Bronchial smooth muscle cell (primary cell): ENCODE measurements around the gene DCTN2. TPM values are rescaled to one million over a fixed set of nuclear protein-coding genes. Genes with fewer than 3 reads are reported as not detected.

ENCODE experiments used
- total RNA-seq: library from RNA; depleted of rRNA; stranded (reverse); fragments of >200 nt; gene quantifications from 2 replicates; pipeline ENCODE4 v1.2.1, GENCODE V29; 2014

Gene DCTN2
- 79.6 and 85.2 TPM in 2 replicates for total RNA-seq

DNA sequence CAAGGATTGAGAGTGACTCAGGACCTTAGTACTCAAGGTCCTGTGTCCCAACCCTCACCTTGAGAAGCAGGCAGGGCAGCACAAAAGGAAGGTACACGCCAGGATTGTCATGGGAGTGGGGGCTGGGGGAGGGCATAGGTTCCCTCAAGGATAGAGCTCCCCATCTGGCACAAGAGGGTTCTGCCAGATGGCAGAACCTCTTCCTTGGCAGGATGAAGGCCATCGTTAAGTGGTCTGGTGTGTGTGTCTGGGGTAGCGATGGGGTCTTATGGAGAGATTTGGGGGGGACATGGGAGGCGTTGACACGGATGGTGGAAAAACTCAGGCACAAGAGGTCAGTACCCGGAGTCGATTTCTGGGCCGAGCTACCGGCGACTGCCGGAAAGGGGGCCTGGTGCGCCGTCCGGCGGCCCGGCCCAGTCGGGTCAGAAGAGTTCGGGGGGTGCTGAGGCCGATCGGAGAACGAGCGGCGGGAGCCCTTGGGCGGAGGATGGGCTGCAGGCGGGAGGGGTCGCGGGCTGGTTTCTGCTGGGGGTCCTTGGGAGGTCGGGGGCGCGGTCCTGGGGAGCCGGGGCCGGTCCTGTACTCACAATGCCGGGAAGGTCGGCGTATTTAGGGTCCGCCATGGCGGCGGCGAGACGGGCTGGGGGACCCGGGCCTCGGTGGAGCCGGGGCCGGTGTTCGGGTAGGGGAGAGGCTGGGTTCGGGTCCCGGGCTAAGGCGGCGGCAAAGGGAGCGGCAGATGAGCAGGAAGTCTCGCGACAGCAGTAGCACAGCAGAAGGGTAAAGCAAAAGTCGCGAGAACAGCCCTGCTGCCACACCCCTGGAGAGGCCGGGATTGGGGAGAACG lies at the start of gene DCTN2:
Gene DCTN2, minus strand, starts transcription at position 755 of the 850 bp plus-strand sequence. Its CDS starts 129 bp downstream, at position 626.

DNA sequence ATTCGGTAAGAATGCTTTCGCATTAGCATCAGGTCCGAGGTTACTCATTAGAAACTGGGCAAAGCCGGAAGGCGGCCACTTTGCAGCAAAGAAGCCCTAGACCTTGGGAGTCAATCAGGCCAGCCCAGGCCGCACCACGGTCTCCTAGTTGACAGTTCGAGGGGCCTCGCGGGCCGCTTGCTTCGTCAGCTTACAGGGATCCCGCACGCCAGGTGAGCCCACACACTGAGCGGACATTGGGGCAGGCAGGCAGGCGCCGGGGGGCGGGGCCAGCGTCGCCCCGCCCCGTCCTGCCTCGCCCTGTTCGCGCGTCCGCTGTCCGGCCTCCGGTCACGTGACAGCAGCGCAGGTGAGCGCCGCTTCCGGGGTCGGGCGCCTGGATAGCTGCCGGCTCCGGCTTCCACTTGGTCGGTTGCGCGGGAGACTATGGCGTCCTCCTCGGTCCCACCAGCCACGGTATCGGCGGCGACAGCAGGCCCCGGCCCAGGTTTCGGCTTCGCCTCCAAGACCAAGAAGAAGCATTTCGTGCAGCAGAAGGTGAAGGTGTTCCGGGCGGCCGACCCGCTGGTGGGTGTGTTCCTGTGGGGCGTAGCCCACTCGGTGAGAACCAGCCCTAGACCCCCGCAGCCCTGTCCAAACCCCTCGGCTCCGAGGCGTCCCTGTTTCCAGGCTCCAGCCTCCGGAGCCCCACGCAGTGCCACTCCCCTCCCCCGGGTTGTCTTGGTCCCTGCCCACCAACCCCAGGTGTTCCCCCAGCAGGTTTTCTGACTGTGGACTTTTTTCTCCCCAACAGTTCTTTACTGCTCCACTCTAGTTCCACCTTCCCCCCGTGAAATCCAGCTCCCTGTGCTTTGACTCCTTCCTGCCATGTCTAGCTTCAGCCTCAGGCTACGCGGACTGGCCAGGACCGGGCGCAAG lies 44.1 kb upstream of the DCTN2 start, which contains the start of gene PIP4K2C:
Gene PIP4K2C, plus strand, starts transcription at position 329 of the 918 bp plus-strand sequence. Its CDS starts 98 bp downstream, at position 427.

DNA sequence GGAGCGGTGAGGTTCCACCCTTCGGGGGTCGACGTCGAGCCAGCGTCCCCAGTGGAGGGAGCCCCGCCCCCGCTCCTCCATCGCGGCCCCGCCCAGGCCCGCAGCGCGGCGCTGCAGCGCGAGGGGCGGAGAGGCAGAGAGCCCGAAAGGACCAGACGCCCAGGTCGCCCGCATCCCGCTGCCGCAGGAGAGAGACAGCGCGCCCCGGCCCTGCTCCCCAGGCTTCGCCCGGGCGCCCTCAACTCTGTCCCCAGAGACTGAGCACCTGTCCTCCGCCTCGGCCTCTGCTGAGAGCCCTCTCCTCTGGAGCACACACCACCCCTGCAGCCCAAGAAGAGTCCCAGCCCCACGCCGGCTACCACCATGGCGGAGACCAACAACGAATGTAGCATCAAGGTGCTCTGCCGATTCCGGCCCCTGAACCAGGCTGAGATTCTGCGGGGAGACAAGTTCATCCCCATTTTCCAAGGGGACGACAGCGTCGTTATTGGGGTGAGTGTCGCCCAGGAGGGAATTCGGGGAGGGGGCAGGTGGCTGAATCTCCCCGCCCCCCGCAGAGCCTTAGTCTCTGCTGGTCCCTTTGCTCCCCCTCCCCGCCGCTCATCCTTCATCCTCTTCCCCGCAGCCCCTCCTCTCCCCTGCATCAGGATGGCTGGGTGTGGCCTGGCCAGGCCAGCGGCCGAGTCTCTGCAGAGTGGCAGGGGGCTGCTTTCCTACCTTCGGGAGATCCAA lies 3.1 kb upstream of the DCTN2 start, which contains the start of gene KIF5A:
Gene KIF5A, plus strand, starts transcription at position 136 of the 732 bp plus-strand sequence. Its CDS starts 228 bp downstream, at position 364.

DNA sequence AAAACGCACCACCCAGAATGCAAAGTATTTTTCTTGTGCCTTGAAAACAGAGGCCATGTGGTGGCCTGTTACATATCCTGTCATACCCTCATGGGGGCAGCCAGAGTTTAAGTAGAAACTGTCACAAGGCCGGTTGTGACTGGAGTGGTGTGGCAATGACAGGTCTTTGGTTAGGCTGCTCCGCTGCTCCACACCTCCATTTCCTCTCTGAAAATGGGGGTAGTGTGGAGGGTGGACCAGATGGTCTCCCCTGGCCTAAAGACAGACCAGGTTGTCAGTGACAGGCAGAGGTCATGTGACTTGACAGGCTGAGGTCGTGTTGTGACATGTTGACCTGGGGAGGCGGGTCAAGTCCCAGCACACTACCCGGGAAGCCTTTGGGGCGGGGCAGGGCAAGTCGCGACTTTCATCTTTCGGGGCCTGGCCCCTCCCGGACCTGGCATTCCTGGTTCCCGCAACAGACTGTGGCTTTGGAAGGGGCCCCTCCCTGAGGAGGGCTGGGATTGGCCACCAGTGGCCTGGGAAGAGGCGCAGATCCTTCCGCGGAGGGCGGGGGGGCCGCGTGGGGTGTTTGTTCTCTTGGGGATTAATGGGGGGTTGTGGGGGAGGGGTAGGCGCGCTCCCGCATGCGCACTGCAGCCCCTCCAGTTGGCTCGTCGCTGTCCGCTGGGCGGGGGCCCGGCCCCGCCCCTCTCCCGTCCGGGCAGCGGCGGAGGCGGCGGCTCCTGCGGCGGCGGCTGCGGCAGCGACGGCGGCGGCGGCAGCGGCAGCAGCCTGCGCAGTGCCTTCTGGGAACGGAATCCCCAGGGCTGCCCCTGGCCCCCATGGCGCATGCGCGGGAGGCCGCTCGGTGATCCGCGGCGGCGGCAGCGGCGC lies 24.7 kb downstream of the DCTN2 start, which contains the start of gene MBD6:
Gene MBD6, plus strand, starts transcription at position 814 of the 876 bp plus-strand sequence. CDS start 1,480 bp downstream, outside the sequence.

DNA sequence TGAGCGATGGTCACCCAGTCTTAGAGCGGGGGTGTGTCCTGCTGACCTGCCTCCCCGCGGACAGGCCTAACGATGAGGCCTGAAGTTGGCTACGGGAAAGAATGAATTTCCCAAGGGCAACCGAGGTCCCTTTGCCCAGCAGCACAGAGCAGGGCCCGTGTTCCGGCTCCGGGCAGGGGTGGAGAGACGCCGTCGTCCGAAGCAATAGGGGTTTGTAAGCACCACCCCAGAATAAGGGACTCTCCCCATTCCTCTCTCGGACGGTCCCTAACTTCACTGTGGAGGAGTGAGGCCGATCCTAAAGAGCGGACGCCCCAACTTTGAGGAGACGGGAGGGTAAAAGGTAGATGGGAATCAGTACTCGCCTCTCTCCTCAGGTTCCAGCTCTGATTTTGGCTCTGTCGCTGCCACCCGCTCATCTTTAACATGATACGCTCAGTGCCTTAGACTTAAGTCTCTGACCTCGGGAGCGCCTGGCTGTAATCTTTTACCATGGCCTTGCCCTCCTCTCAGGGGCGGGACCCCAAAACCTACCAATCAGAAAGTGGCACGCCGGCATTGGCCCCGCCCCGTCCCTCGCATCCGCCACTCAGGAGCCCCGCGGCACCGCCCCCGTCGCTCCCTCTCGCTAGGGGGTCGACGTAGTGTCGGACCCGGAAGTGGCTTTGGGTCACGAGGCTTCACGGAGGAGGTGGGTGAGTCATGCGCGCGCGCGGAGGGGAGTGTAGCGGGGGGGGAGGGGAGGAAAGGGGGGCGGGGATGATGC lies 26.8 kb downstream of the DCTN2 start, which contains the start of gene DDIT3:
Gene DDIT3, minus strand, starts transcription at position 462 of the 766 bp plus-strand sequence. CDS start 3,108 bp downstream, outside the sequence.

DNA sequence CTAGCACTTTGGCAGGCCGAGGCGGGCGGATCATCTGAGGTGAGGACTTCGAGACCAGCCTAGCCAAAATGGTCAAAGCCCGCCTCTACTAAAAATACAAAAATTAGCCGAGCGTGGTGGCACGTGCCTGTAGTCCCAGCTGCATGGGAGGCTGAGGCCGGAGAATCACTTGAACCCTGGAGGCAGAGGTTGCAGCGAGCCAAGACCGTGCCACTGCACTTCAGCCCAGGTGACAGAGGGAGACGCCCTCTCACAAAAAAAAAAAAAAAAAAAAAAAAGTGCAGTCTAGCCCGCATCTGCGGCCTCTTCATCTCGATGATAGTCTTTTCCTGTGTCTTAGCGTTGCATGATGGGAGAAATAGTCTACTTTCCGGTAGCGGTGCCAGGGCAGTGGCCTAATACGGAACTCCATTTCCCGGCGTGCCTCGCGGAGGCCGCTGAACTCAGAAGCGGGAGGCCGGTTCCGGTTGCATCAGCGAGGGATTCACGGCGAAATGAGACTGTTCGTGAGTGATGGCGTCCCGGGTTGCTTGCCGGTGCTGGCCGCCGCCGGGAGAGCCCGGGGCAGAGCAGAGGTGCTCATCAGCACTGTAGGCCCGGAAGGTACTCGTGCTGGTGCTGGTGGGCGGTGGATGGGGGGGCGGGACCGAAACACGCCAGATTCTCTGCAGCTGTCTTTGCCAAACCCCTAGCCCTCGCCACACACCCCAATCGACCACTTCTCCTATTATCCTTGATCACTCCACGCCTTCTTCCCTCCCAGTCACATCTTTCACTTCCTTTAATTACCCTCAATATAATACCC lies 59.2 kb downstream of the DCTN2 start, which contains the start of gene MARS1:
Gene MARS1, plus strand, starts transcription at position 472 of the 805 bp plus-strand sequence. Its CDS starts 23 bp downstream, at position 495.

Other genes starting within 250 kb of the DCTN2 start
- gene R3HDM2, start 116.1 kb downstream of the DCTN2 start, total RNA-seq = 9.3 and 9.4 TPM in 2 replicates
- gene INHBC, start 112.4 kb downstream of the DCTN2 start, total RNA-seq = not detected in 2 replicates
- gene INHBE, start 91.9 kb downstream of the DCTN2 start, total RNA-seq = 0.47 and 0.52 TPM in 2 replicates
- gene GLI1, start 87.4 kb downstream of the DCTN2 start, total RNA-seq = 0.47 and 0.86 TPM in 2 replicates
- 0.32 TPM in 1 of 2 replicates, not detected in the other for gene ARHGAP9, start 67.3 kb downstream of the DCTN2 start, total RNA-seq
- 91.1 and 149 TPM in 2 replicates for gene MARS1, start 59.1 kb downstream of the DCTN2 start, total RNA-seq
- gene DDIT3, start 26.7 kb downstream of the DCTN2 start, total RNA-seq = 59.8 and 79.6 TPM in 2 replicates
- gene MBD6, start 24.4 kb downstream of the DCTN2 start, total RNA-seq = 3.4 and 4.7 TPM in 2 replicates
- 0.47 and 0.60 TPM in 2 replicates for gene KIF5A, start 2.9 kb upstream of the DCTN2 start, total RNA-seq
- gene PIP4K2C, start 44.0 kb upstream of the DCTN2 start, total RNA-seq = 7.9 and 11.8 TPM in 2 replicates
- 12.8 and 16.2 TPM in 2 replicates for gene DTX3, start 57.6 kb upstream of the DCTN2 start, total RNA-seq
- 33.4 and 38.7 TPM in 2 replicates for gene ARHGEF25, start 64.2 kb upstream of the DCTN2 start, total RNA-seq
- 0.77 and 0.79 TPM in 2 replicates for gene B4GALNT1, start 86.0 kb upstream of the DCTN2 start, total RNA-seq
- gene OS9, start 146.9 kb upstream of the DCTN2 start, total RNA-seq = 186 and 554 TPM in 2 replicates
- gene AGAP2, start 191.6 kb upstream of the DCTN2 start, total RNA-seq = 0.32 and 0.43 TPM in 2 replicates
- 56.4 and 60.0 TPM in 2 replicates for gene TSPAN31, start 197.8 kb upstream of the DCTN2 start, total RNA-seq
- gene CDK4, start 205.1 kb upstream of the DCTN2 start, total RNA-seq = 163 and 185 TPM in 2 replicates
- gene MARCHF9, start 207.9 kb upstream of the DCTN2 start, total RNA-seq = 1.3 and 4.5 TPM in 2 replicates
- gene CYP27B1, start 219.9 kb upstream of the DCTN2 start, total RNA-seq = 0.26 TPM in 1 of 2 replicates, not detected in the other
- gene METTL1, start 224.9 kb upstream of the DCTN2 start, total RNA-seq = 2.5 and 3.1 TPM in 2 replicates
- 5.6 and 5.7 TPM in 2 replicates for gene EEF1AKMT3, start 225.4 kb upstream of the DCTN2 start, total RNA-seq
- 9.4 and 14.3 TPM in 2 replicates for gene TSFM, start 235.6 kb upstream of the DCTN2 start, total RNA-seq